CD14-positive monocyte (primary cell): ENCODE measurements around the gene PRKAB1. TPM values are rescaled to one million over a fixed set of nuclear protein-coding genes. Genes with fewer than 3 reads are reported as not detected.
A peak's percentile ranks its signal among the peaks of the same experiment; 100 is the strongest.
"Not testable (repeated sequence)": the region's sequence is repeated elsewhere in the genome, so short reads cannot be mapped to it uniquely, and the experiment has no call there.

ENCODE experiments used
- DNase-seq, 3 donors: peaks; one replicate each; pipeline ENCODE4 v3.0.0-alpha.2; 2011 to 2022
- H2AFZ ChIP-seq: 2 replicates; pipeline ENCODE4 v1.6.0; 2012; ENCODE audit warnings: mild to moderate bottlenecking, low read depth, low read length, inconsistent platforms; ENCODE audit not compliant: insufficient read depth, poor library complexity, severe bottlenecking
- H3K27ac ChIP-seq, 2 donors: 1 replicate in 1 of 2; 2 replicates in 1 of 2; pipeline ENCODE4 v1.5.1; 2012 to 2013; ENCODE audit warnings: low read length in 2 of 2, control low read depth in 1 of 2, inconsistent platforms in 1 of 2, low read depth in 1 of 2, mild to moderate bottlenecking in 1 of 2
- H3K27me3 ChIP-seq, 2 donors: one replicate each; pipeline versions ENCODE4 v1.6.0 to v1.6.1; 2011 to 2013; ENCODE audit warnings: low read length in 2 of 2; ENCODE audit not compliant: control insufficient read depth in 2 of 2, insufficient read depth in 2 of 2
- H3K36me3 ChIP-seq, 2 donors: replicated peaks in 1 of 2; 1 replicate in 1 of 2; 2 replicates in 1 of 2; pipeline versions ENCODE4 v1.5.1 to v1.6.1; 2012 to 2013; ENCODE audit warnings: low read length in 2 of 2, control low read depth in 1 of 2, inconsistent platforms in 1 of 2, mild to moderate bottlenecking in 1 of 2; ENCODE audit not compliant: insufficient read depth in 2 of 2, control insufficient read depth in 1 of 2
- H3K4me1 ChIP-seq, 2 donors: 1 replicate in 1 of 2; 2 replicates in 1 of 2; pipeline versions ENCODE4 v1.5.1 to v1.6.1; 2012 to 2013; ENCODE audit warnings: low read length in 2 of 2, control low read depth in 1 of 2, inconsistent platforms in 1 of 2, mild to moderate bottlenecking in 1 of 2, moderate library complexity in 1 of 2; ENCODE audit not compliant: insufficient read depth in 2 of 2, control insufficient read depth in 1 of 2
- H3K4me2 ChIP-seq: replicated peaks from 2 replicates; pipeline ENCODE3; 2012; ENCODE audit warnings: low read length, moderate library complexity, mild to moderate bottlenecking; ENCODE audit not compliant: poor library complexity, severe bottlenecking; ENCODE audit errors: extremely low read depth
- H3K4me3 ChIP-seq, 3 experiments: fragments of 200-600 bp in 1 of 3; sonication (generic) in 1 of 3; replicated peaks in 1 of 3; 1 replicate in 2 of 3; 2 replicates in 1 of 3; pipeline ENCODE4 v1.5.1; 2011 to 2013; ENCODE audit warnings: low read length in 3 of 3, mild to moderate bottlenecking in 3 of 3, control low read depth in 2 of 3, low read depth in 2 of 3, inconsistent platforms in 1 of 3, moderate library complexity in 1 of 3
- H3K79me2 ChIP-seq: 2 replicates; pipeline ENCODE4 v1.6.0; 2012; ENCODE audit warnings: mild to moderate bottlenecking, control low read depth, inconsistent platforms, low read length, moderate library complexity; ENCODE audit not compliant: insufficient read depth
- H3K9ac ChIP-seq: 2 replicates; pipeline ENCODE4 v1.6.0; 2017; ENCODE audit warnings: low read length, mild to moderate bottlenecking; ENCODE audit not compliant: insufficient read depth, poor library complexity, severe bottlenecking
- H3K9me3 ChIP-seq, 2 donors: replicated peaks in 1 of 2; 1 replicate in 1 of 2; 2 replicates in 1 of 2; pipeline versions ENCODE4 v1.5.1 to v1.6.1; 2012 to 2013; ENCODE audit warnings: low read length in 2 of 2, control low read depth in 1 of 2; ENCODE audit not compliant: control insufficient read depth in 1 of 2, insufficient read depth in 1 of 2
- H4K20me1 ChIP-seq: 2 replicates; pipeline ENCODE4 v1.6.0; 2012; ENCODE audit warnings: mild to moderate bottlenecking, low read length, control low read depth, moderate library complexity; ENCODE audit not compliant: insufficient read depth
- H3K27ac Mint-ChIP-seq, 7 donors: one replicate each; pipeline ENCODE4 v1.8.0; 2020; ENCODE audit warnings: mild to moderate bottlenecking in 7 of 7, mixed read lengths in 7 of 7, moderate library complexity in 6 of 7, inconsistent platforms in 2 of 7
- H3K27me3 Mint-ChIP-seq, 3 donors: one replicate each; pipeline ENCODE4 v1.8.0; 2021 to 2022; ENCODE audit warnings: low read depth in 3 of 3, mild to moderate bottlenecking in 3 of 3, mixed read lengths in 3 of 3, moderate library complexity in 3 of 3, inconsistent platforms in 1 of 3
- H3K36me3 Mint-ChIP-seq, 2 donors: one replicate each; pipeline ENCODE4 v1.8.0; 2020; ENCODE audit warnings: mixed read lengths in 2 of 2, inconsistent platforms in 1 of 2, mild to moderate bottlenecking in 1 of 2
- H3K4me1 Mint-ChIP-seq: one replicate; pipeline ENCODE4 v1.8.0; 2020; ENCODE audit warnings: mild to moderate bottlenecking, mixed read lengths
- H3K4me3 Mint-ChIP-seq, 2 donors: one replicate each; pipeline ENCODE4 v1.8.0; 2020; ENCODE audit warnings: mild to moderate bottlenecking in 2 of 2, mixed read lengths in 2 of 2, moderate library complexity in 1 of 2
- H3K9me3 Mint-ChIP-seq, 7 donors: one replicate each; pipeline ENCODE4 v1.8.0; 2020 to 2022; ENCODE audit warnings: mixed read lengths in 7 of 7, mild to moderate bottlenecking in 6 of 7, moderate library complexity in 6 of 7, inconsistent platforms in 2 of 7
- WGBS: methylation state at CpG from one replicate; pipeline ENCODE4 v1.1.5; 2013; ENCODE audit warnings: missing lambda C conversion rate; ENCODE audit not compliant: insufficient coverage; 5-methylcytosine and 5-hydroxymethylcytosine counted together
- intact Hi-C, 2 donors: fragments of 100-400 bp; cut with micrococcal nuclease; formaldehyde crosslinking; loops; one replicate each; pipeline versions ENCODE4 v1.15.0 to v1.15.1; 2023
- polyA plus RNA-seq, 3 donors: library from polyadenylated mRNA; depleted of rRNA in 1 of 3; unstranded in 2 of 3; stranded (reverse) in 1 of 3; fragments of 300-500 nt in 2 of 3; fragments of >200 nt in 1 of 3; fragmentation: Illumina TruSeq in 2 of 3; gene quantifications; 1 replicate in 2 of 3; 2 replicates in 1 of 3; pipeline ENCODE4 v1.2.3, GENCODE V29; 2012 to 2021
- TF ChIP-seq, protein P1 (sequence below): fragments of 200-600 bp; IDR thresholded peaks from one replicate; pipeline ENCODE4 v1.8.0; 2022; ENCODE audit warnings: antibody characterized with exemption, mild to moderate bottlenecking

Gene PRKAB1
- polyA plus RNA-seq, 3 donors = 20.5 to 35.9 (median 23.0) TPM

- Histone ChIP-seq H3K9ac (no peak overlapping the region), H3K4me1 (no peaks in the 10 kb centered on the region), H3K36me3 (no peaks in the 10 kb centered on the region), H3K4me2 (no peak overlapping the region), H3K9me3 (peaks cover 7 to 12% of the 10 kb centered on the region in 2 donors), H3K27me3 (no peaks in the 10 kb centered on the region), H3K27ac (no peak overlapping the region), H3K79me2 (no peaks in the 10 kb centered on the region), H3K4me3 (no peak overlapping the region), H4K20me1 (no peaks in the 10 kb centered on the region), H2AFZ (no peak overlapping the region)
- Mint-ChIP-seq H3K27me3 (peaks cover 0 to 3% (median 2%) of the 10 kb centered on the region in 3 donors), H3K9me3 (peaks cover 4 to 19% (median 16%) of the 10 kb centered on the region in 7 donors), H3K4me1 (peaks cover 2% of the 10 kb centered on the region), H3K27ac (peak overlapping the region in 1 of 7 donors; percentile 14), H3K4me3 (no peak overlapping the region), H3K36me3 (no peaks in the 10 kb centered on the region)
- DNase-seq = no peak
- intact Hi-C loops = no loop called here
- TF ChIP-seq, protein P1, sequence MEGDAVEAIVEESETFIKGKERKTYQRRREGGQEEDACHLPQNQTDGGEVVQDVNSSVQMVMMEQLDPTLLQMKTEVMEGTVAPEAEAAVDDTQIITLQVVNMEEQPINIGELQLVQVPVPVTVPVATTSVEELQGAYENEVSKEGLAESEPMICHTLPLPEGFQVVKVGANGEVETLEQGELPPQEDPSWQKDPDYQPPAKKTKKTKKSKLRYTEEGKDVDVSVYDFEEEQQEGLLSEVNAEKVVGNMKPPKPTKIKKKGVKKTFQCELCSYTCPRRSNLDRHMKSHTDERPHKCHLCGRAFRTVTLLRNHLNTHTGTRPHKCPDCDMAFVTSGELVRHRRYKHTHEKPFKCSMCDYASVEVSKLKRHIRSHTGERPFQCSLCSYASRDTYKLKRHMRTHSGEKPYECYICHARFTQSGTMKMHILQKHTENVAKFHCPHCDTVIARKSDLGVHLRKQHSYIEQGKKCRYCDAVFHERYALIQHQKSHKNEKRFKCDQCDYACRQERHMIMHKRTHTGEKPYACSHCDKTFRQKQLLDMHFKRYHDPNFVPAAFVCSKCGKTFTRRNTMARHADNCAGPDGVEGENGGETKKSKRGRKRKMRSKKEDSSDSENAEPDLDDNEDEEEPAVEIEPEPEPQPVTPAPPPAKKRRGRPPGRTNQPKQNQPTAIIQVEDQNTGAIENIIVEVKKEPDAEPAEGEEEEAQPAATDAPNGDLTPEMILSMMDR = peak; percentile 91
- WGBS = 100% methylated on average over 1 of the region's 4 CpGs
Measured at GRCh38 chr12:119649202-119649808, 18.6 kb upstream of the PRKAB1 start.

DNA sequence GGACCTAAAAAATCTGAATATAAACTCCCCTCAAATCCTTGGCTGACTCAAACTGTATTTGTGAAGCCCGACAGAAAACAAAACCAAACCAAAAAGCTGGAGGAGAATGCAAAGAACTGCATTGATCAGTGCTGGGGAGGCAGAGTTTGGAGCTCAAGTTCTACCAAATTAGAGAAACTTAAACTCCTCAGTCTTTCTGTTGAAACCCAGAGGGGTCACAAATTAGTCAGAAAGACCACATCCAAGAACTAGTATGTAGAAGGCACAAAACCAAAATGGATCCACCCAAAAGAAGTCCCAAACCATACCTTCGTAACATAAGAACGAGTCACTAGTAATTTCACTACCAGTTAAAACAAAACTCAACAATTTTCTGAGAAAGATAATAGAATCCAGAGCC is 15.3 kb upstream of the PRKAB1 start:
- no peak overlapping the region for H3K27ac ChIP-seq
- no peaks in the 10 kb centered on the region for H3K36me3 ChIP-seq
- Mint-ChIP-seq H3K27ac (no peak overlapping the region), H3K27me3 (peaks cover 0 to 3% (median 0%) of the 10 kb centered on the region in 3 donors), H3K9me3 (peaks cover 2 to 22% (median 16%) of the 10 kb centered on the region in 7 donors), H3K4me3 (no peak overlapping the region), H3K36me3 (no peaks in the 10 kb centered on the region), H3K4me1 (peaks cover 2% of the 10 kb centered on the region)
- no peak overlapping the region for H3K4me2 ChIP-seq
- no CpG with 5 or more reads among the region's 3 CpGs for WGBS
- intact Hi-C loops = no loop called here
- H3K9me3 ChIP-seq = peaks cover 7 to 12% of the 10 kb centered on the region in 2 donors
- DNase-seq = no peak
- no peaks in the 10 kb centered on the region for H3K4me1 ChIP-seq
- H3K79me2 ChIP-seq = no peaks in the 10 kb centered on the region
- H4K20me1 ChIP-seq = no peaks in the 10 kb centered on the region
- TF ChIP-seq, protein P1 = no peak
- no peak overlapping the region for H3K4me3 ChIP-seq
- H2AFZ ChIP-seq = no peak overlapping the region
- H3K27me3 ChIP-seq = no peaks in the 10 kb centered on the region
- no peak overlapping the region for H3K9ac ChIP-seq

DNA sequence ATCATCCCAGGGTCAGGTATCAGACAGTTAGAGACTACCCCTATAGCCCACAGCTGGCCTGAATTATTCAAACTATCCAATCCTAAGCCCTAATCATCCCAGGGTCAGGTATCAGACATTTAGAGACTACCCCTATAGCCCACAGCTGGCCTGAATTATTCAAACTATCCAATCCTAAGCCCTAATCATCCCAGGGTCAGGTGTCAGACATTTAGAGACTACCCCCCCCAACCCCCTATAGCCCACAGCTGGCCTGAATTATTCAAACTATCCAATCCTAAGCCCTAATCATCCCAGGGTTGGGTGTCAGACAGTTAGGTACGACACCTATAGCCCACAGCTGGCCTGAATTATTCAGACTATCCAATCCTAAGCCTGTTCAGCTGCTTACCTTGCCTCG is 10.9 kb upstream of the PRKAB1 start:
- not testable (repeated sequence) for DNase-seq, H3K4me2 ChIP-seq, H4K20me1 ChIP-seq, H3K9ac ChIP-seq, H2AFZ ChIP-seq, H3K4me1 Mint-ChIP-seq, H3K27me3 ChIP-seq, H3K36me3 ChIP-seq, H3K27me3 Mint-ChIP-seq, H3K27ac Mint-ChIP-seq, H3K79me2 ChIP-seq, H3K4me3 Mint-ChIP-seq, H3K36me3 Mint-ChIP-seq, H3K27ac ChIP-seq, H3K4me3 ChIP-seq
- peaks cover 2 to 22% (median 16%) of the 10 kb centered on the region in 7 donors for H3K9me3 Mint-ChIP-seq
- intact Hi-C loops = loop anchor here in 1 of 2 donors (2.0 kb wide), 1 partner anchor 14 kb away; no protein-coding TSS in a partner anchor
- H3K9me3 ChIP-seq = peaks cover 7 to 12% of the 10 kb centered on the region in 2 donors
- H3K4me1 ChIP-seq = peaks cover 9 to 11% of the 10 kb centered on the region in 2 donors
- WGBS = 86% methylated on average over 2 of the region's 2 CpGs
